Spleen (tissue), 11 donors: ENCODE data around the gene AUH. TPM values are rescaled to one million over a fixed set of nuclear protein-coding genes. Genes with fewer than 3 reads are reported as not detected.

Source experiments
- DNase-seq: peaks from one replicate; pipeline ENCODE4 v3.0.0-alpha.2; 2020
- H3K27ac ChIP-seq, 8 donors: fragments of 200-600 bp; sonication (generic) in 7 of 8; 1 replicate in 4 of 8; 2 replicates in 4 of 8; pipeline versions ENCODE4 v1.5.0 to v1.8.0; 2016 to 2021; ENCODE audit warnings: inconsistent platforms in 4 of 8, mild to moderate bottlenecking in 4 of 8, moderate library complexity in 1 of 8
- H3K27me3 ChIP-seq, 7 donors: fragments of 200-600 bp; sonication (generic) in 6 of 7; replicated peaks in 1 of 7; 1 replicate in 4 of 7; 2 replicates in 3 of 7; pipeline versions ENCODE4 v1.5.0 to v1.8.0; 2016 to 2021; ENCODE audit warnings: inconsistent platforms in 3 of 7, mild to moderate bottlenecking in 1 of 7
- H3K36me3 ChIP-seq, 6 donors: fragments of 200-600 bp; sonication (generic) in 5 of 6; 1 replicate in 4 of 6; 2 replicates in 2 of 6; pipeline versions ENCODE4 v1.5.0 to v1.8.0; 2016 to 2021; ENCODE audit warnings: inconsistent platforms in 2 of 6
- H3K4me1 ChIP-seq, 6 donors: fragments of 200-600 bp; sonication (generic) in 5 of 6; 1 replicate in 3 of 6; 2 replicates in 3 of 6; pipeline versions ENCODE4 v1.5.0 to v1.8.0; 2016 to 2021; ENCODE audit warnings: inconsistent platforms in 3 of 6
- H3K4me3 ChIP-seq, 8 donors: fragments of 200-600 bp; sonication (generic) in 7 of 8; 1 replicate in 4 of 8; 2 replicates in 4 of 8; pipeline versions ENCODE4 v1.5.0 to v1.8.0; 2016 to 2021; ENCODE audit warnings: inconsistent platforms in 4 of 8, mild to moderate bottlenecking in 4 of 8, moderate library complexity in 2 of 8
- H3K9me3 ChIP-seq, 8 donors: fragments of 200-600 bp; sonication (generic) in 7 of 8; 1 replicate in 4 of 8; 2 replicates in 4 of 8; pipeline versions ENCODE4 v1.5.0 to v1.8.0; 2016 to 2021; ENCODE audit warnings: inconsistent platforms in 4 of 8
- CTCF ChIP-seq, 11 experiments: fragments of 200-600 bp in 7 of 11; fragments of 450-650 bp in 4 of 11; sonication (generic) in 4 of 11; IDR thresholded peaks in 8 of 11; conservative IDR thresholded peaks in 3 of 11; 1 replicate in 7 of 11; 2 replicates in 4 of 11; pipeline versions ENCODE4 v1.4.0 to v1.8.0; 2016 to 2021; ENCODE audit warnings: antibody characterized with exemption in 11 of 11, inconsistent platforms in 4 of 11, mild to moderate bottlenecking in 1 of 11
- POLR2A ChIP-seq, 3 donors: fragments of 450-650 bp; IDR thresholded peaks; one replicate each; pipeline ENCODE4 v1.5.1; 2017; ENCODE audit warnings: antibody characterized with exemption in 3 of 3, mild to moderate bottlenecking in 1 of 3
- POLR2AphosphoS5 ChIP-seq, 3 donors: sonication (generic); formaldehyde crosslinking; IDR thresholded peaks; one replicate each; pipeline ENCODE4 v1.5.1; 2017; ENCODE audit warnings: antibody characterized with exemption in 3 of 3
- WGBS, 5 donors: extraction: QIAGEN DNeasy Blood & Tissue Kit in 3 of 5; methylation state at CpG; one replicate each; pipeline versions ENCODE4 v1.1.5 to v1.1.7; 2013 to 2018; 5-methylcytosine and 5-hydroxymethylcytosine counted together
- intact Hi-C: fragments of 100-400 bp; cut with DNase I; formaldehyde crosslinking; loops from one replicate; pipeline ENCODE4 v1.15.0; 2023; ENCODE audit warnings: low total_unique reads
- polyA plus RNA-seq, 3 donors: library from polyadenylated mRNA; stranded (reverse); fragments of 200-250 nt; gene quantifications; one replicate each; pipeline ENCODE4 v1.2.1, GENCODE V29; 2013
- total RNA-seq, 7 donors: library from RNA; depleted of rRNA in 3 of 7; stranded (reverse); fragments of >200 nt in 3 of 7; fragmentation: NEBNext Ultra II Directional in 4 of 7; extraction: Animal tissue kit (Norgen Biotek cat#: 25700) in 4 of 7; gene quantifications; one replicate each; pipeline versions ENCODE4 v1.1.0 to v1.2.1, GENCODE V29; 2016 to 2021
- donor health status: healthy with polysubstance abuse.
- donor health status: DM: no; HTN: no; CAD: no; lungs with moderate emphysema.
- donor health status: DM: no; HTN: no; CAD: no.
- donor health status: Bipolar disorder and iron deficiency.
- donor health status: healthy.
- donor health status: DM: no; HTN: no; CAD: no.
- donor health status: DM: yes; HTN: yes; CAD: no.

Gene AUH
- total and polyA plus RNA-seq, 10 donors = 9.4 to 37.3 (median 20.6) TPM

GRCh38 chr9:91220021-91220420, 141.7 kb downstream of the AUH start:
- 85 to 97% (median 92%) methylated on average over 4 of the region's 4 CpGs for WGBS, 5 donors
- no peak for TF ChIP-seq CTCF (IDR thresholded peaks at IDR 0.05 in 8 of 11, conservative IDR thresholded peaks at IDR 0.05 in 3 of 11)
- no peak for TF ChIP-seq POLR2A (IDR thresholded peaks at IDR 0.05)
- no peak for TF ChIP-seq POLR2AphosphoS5 (IDR thresholded peaks at IDR 0.05)
- Histone ChIP-seq H3K36me3 (peaks cover 0 to 48% (median 2%) of the 10 kb centered on the region in 6 donors), H3K27ac (no peak overlapping the region), H3K9me3 (no peaks in the 10 kb centered on the region), H3K27me3 (no peaks in the 10 kb centered on the region), H3K4me1 (no peaks in the 10 kb centered on the region), H3K4me3 (no peak overlapping the region)
- intact Hi-C loops = no loop called here
- DNase-seq = no peak

- Histone ChIP-seq H3K4me3 (no peak overlapping the region), H3K27ac (no peak overlapping the region), H3K9me3 (no peaks in the 10 kb centered on the region), H3K4me1 (no peaks in the 10 kb centered on the region), H3K36me3 (peaks cover 0 to 48% (median 2%) of the 10 kb centered on the region in 6 donors), H3K27me3 (no peaks in the 10 kb centered on the region)
- no peak for DNase-seq
- TF ChIP-seq POLR2AphosphoS5 (IDR thresholded peaks at IDR 0.05) (no peak), POLR2A (IDR thresholded peaks at IDR 0.05) (no peak), CTCF (IDR thresholded peaks at IDR 0.05 in 8 of 11, conservative IDR thresholded peaks at IDR 0.05 in 3 of 11) (no peak)
- intact Hi-C loops = no loop called here
- 80 to 100% (median 94%) methylated on average over 1 of the region's 1 CpG for WGBS, 5 donors
Measured at GRCh38 chr9:91219557-91219956, 142.2 kb downstream of the AUH start.

GRCh38 chr9:91217388-91217787, 144.3 kb downstream of the AUH start:
- no peak for DNase-seq
- intact Hi-C loops = no loop called here
- H3K27ac ChIP-seq = no peak overlapping the region

GRCh38 chr9:91214867-91215266, 146.9 kb downstream of the AUH start:
- H3K4me3 ChIP-seq = no peak overlapping the region
- H3K27ac ChIP-seq = no peak overlapping the region
- intact Hi-C loops = no loop called here
- peaks cover 0 to 37% (median 2%) of the 10 kb centered on the region in 6 donors for H3K36me3 ChIP-seq
- no peaks in the 10 kb centered on the region for H3K27me3 ChIP-seq
- 68 to 76% (median 73%) methylated on average over 3 of the region's 3 CpGs for WGBS, 5 donors
- H3K9me3 ChIP-seq = no peaks in the 10 kb centered on the region
- no peak for DNase-seq
- H3K4me1 ChIP-seq = peaks cover 0 to 8% (median 0%) of the 10 kb centered on the region in 6 donors
- TF ChIP-seq POLR2AphosphoS5 (IDR thresholded peaks at IDR 0.05) (no peak), POLR2A (IDR thresholded peaks at IDR 0.05) (no peak), CTCF (IDR thresholded peaks at IDR 0.05 in 8 of 11, conservative IDR thresholded peaks at IDR 0.05 in 3 of 11) (no peak)

More at GRCh38 chr9:91217388-91217787, 144.3 kb downstream of the AUH start:
- Histone ChIP-seq H3K4me1 (peaks cover 0 to 4% (median 0%) of the 10 kb centered on the region in 6 donors), H3K9me3 (no peaks in the 10 kb centered on the region), H3K27me3 (no peaks in the 10 kb centered on the region), H3K36me3 (peaks cover 0 to 48% (median 2%) of the 10 kb centered on the region in 6 donors), H3K4me3 (no peak overlapping the region)
- no peak for TF ChIP-seq CTCF (IDR thresholded peaks at IDR 0.05 in 8 of 11, conservative IDR thresholded peaks at IDR 0.05 in 3 of 11)
- TF ChIP-seq POLR2AphosphoS5 (IDR thresholded peaks at IDR 0.05) = no peak
- no peak for TF ChIP-seq POLR2A (IDR thresholded peaks at IDR 0.05)
- 77 to 100% (median 98%) methylated on average over 1 of the region's 1 CpG for WGBS, 5 donors
